ENCODE measurements around the gene COQ3.

COQ3 gene

GRCh38 chr6:99425647-99426450 is 31.9 kb upstream of the COQ3 start:
- DNase-seq (ENCODE audit: extremely low spot score) = peak; percentile 54
- TF ChIP-seq CTCF (IDR thresholded peaks at IDR 0.05; ENCODE audit: control extremely low read depth, extremely low read depth, low read depth, missing control alignments) = peak; percentile 47
- CTCF ChIA-PET = interaction anchor here (0.8 to 3.7 kb wide), 17 partner anchors 8 to 143 kb away, joined by 3 to 27 read pairs (median 4); partner anchors contain the start of genes CCNC and COQ3
- POLR2A ChIA-PET = no interaction called here

- no peak for TF ChIP-seq CTCF (IDR thresholded peaks at IDR 0.05; ENCODE audit: control extremely low read depth, extremely low read depth, low read depth, missing control alignments)
- DNase-seq (ENCODE audit: extremely low spot score) = peak; percentile 88
- ChIA-PET POLR2A (interaction anchor here (0.7 kb wide), 1 partner anchor 8 kb away, joined by 3 read pairs; no protein-coding TSS in a partner anchor), CTCF (interaction anchor here (0.8 to 3.7 kb wide), 14 partner anchors 8 to 144 kb away, joined by 3 to 27 read pairs (median 4); partner anchors contain the start of genes CCNC and COQ3)
Measured at GRCh38 chr6:99424761-99425646, 31.0 kb upstream of the COQ3 start, which contains the start of gene PNISR. Gene PNISR (minus strand): TSS chr6:99425308. CDS start chr6:99414659, 10,649 bp downstream.

GRCh38 chr6:99424022-99424421 is 30.0 kb upstream of the COQ3 start:
- ChIA-PET CTCF (interaction anchor here (0.9 to 3.7 kb wide), 6 partner anchors 10 to 136 kb away, joined by 3 to 27 read pairs (median 10); no protein-coding TSS in a partner anchor), POLR2A (interaction anchor here (0.7 kb wide), 1 partner anchor 9 kb away, joined by 3 read pairs; no protein-coding TSS in a partner anchor)
- DNase-seq (ENCODE audit: extremely low spot score) = no peak
- TF ChIP-seq CTCF (IDR thresholded peaks at IDR 0.05; ENCODE audit: control extremely low read depth, extremely low read depth, low read depth, missing control alignments) = no peak

- TF ChIP-seq CTCF (IDR thresholded peaks at IDR 0.05; ENCODE audit: control extremely low read depth, extremely low read depth, low read depth, missing control alignments) = no peak
- CTCF ChIA-PET = interaction anchor here (0.7 to 2.2 kb wide), 2 partner anchors 11 to 88 kb away, joined by 3 to 10 read pairs; no protein-coding TSS in a partner anchor
- POLR2A ChIA-PET = interaction anchor here (0.6 kb wide), 1 partner anchor 19 kb away, joined by 3 read pairs; no protein-coding TSS in a partner anchor
- DNase-seq (ENCODE audit: extremely low spot score) = no peak
Measured at GRCh38 chr6:99422912-99423311, 28.9 kb upstream of the COQ3 start.

- DNase-seq (ENCODE audit: extremely low spot score) = peak; percentile 28
- POLR2A ChIA-PET = no interaction called here
- CTCF ChIA-PET = interaction anchor here (0.7 to 2.4 kb wide), 6 partner anchors 8 to 86 kb away, joined by 3 to 11 read pairs (median 4); partner anchors contain the start of gene COQ3
- no peak for TF ChIP-seq CTCF (IDR thresholded peaks at IDR 0.05; ENCODE audit: control extremely low read depth, extremely low read depth, low read depth, missing control alignments)
Measured at GRCh38 chr6:99416892-99417767, 23.1 kb upstream of the COQ3 start.
